T-helper 1 cell (primary cell): ENCODE data around the gene CDKN1A.
"Not testable (repeated sequence)": the region's sequence is repeated elsewhere in the genome, so short reads cannot be mapped to it uniquely, and the experiment has no call there.

Experiments used
- DNase-seq, 5 donors: peaks; one replicate each; pipeline ENCODE4 v3.0.0-alpha.2; 2012 to 2020

Gene CDKN1A

DNA sequence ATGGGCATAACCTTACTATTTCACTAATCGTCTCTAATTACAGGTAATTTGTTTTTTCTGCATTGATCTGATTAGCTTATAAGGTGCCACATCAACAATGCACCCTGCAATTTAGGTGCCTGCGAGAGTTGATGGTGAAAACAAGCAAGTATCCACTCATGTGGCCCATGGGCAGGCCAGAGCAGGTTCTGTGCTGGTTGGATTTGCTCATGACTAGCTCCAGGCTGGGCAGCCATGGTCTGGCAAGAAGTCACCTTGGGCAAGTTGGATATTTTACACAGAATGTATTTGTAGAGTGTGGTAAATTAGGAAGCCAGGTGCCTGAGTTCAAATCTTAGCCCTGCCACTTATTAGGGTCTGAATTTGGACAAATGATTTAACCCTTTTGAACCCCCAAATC is 44.4 kb downstream of the CDKN1A start:
- DNase-seq: no peak

DNA sequence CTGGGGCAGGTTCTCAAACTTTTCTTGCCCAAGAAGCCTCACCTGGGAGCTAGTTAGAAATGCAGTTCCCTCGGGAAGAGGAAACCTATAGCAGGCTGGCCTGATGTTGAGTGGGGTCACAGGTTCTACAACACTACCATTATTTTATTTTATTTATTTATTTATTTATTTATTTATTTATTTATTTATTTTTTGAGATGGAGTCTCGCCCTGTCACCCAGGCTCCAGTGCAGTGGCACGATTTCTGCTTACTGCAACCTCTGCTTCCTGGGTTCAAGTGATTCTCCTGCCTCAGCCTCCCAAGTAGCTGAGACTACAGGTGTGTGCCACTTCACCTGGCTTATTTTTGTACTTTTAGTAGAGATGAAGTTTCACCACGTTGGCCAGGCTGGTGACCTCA is 45.5 kb downstream of the CDKN1A start:
- not testable (repeated sequence) for DNase-seq

GRCh38 chr6:36724514-36725390 is 46.2 kb downstream of the CDKN1A start:
- DNase-seq: peak in 2 of 5 donors; percentile 23 to 42

- no peak for DNase-seq
Observed at GRCh38 chr6:36725581-36725980, 47.1 kb downstream of the CDKN1A start.

GRCh38 chr6:36727505-36728021 is 49.0 kb downstream of the CDKN1A start:
- DNase-seq: no peak

DNA sequence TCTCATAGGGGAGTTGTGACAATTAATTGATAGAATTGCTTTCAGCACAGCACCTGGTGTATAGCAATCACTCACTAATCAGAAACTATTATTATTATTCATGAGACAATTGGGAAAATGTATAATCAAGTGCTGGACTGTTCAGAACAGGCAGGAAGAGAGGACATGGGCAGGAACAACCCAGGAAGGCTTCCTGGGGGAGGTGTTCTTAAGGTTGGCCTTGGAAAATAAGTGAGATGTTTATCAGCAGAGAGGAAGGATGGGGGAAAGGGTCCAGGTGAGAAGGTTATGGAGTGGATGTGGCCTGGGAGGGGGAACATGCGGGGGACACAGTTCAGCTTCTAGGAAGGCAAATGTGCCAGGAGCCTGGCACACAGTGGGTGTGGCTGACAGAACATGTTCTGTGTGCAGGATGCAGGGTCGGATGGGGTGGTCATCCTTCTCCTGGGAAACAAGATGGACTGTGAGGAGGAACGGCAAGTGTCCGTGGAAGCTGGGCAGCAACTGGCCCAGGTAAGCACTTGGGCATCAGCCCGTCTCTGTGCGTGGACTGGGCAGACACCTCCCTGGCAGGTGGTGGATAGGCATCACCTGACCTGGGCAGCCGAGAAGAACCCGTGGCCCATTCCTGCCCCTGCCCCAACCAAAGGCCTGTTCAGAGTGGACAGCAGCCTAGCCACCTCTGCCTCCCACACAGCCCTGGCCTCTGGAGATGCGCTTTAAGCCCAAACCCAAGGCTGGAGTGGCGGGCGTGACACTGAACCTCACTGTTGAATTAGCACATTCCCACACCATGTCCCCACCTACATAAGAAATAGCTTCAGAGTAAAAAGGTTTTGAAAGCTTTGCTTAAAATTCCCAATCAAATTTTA is 50.0 kb downstream of the CDKN1A start:
- DNase-seq: no peak

- no peak for DNase-seq
Observed at GRCh38 chr6:36729161-36729524, 50.6 kb downstream of the CDKN1A start.

DNA sequence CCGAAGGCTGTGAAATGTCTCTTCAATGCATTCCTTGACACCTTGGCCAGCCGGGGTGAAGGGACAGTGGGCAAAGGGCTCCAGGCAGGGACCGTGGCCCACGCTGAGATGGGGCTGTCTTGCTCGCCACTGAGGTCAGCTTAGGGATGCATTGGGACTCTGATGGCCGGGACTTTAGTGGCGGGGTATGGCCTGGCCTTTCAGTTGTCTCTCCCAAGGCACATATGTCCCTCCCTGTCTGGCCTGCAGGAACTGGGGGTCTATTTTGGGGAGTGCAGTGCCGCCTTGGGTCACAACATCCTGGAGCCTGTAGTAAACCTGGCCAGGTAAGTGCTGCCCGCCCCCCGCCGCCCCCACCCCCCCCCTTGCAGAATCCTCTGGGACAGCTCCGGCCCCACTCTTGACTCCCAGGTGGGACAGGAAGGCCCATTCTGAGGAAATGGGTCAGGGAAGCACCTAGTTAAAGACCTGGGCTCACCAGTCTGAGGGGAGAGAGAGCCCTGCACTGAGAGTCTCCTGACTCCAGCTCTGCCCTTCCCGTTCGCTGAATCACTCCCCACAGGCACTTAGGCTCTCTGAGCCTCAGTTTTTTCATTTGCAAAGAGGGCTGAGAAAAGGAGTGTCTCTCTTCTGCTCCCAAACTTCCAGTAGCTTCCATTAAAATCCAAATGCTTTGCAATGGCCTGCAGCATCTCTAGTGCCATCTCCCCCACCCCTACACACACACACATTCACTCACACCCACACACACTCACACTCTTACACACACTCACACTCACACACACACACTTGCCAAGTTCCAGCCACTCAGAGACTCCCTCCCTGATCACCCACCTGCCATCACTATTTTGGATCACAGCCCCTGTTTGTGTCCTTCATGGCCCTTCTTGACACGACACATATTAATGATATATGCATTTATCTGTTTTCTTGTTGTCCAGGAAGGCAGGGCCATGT is 52.2 kb downstream of the CDKN1A start:
- no peak for DNase-seq

DNA sequence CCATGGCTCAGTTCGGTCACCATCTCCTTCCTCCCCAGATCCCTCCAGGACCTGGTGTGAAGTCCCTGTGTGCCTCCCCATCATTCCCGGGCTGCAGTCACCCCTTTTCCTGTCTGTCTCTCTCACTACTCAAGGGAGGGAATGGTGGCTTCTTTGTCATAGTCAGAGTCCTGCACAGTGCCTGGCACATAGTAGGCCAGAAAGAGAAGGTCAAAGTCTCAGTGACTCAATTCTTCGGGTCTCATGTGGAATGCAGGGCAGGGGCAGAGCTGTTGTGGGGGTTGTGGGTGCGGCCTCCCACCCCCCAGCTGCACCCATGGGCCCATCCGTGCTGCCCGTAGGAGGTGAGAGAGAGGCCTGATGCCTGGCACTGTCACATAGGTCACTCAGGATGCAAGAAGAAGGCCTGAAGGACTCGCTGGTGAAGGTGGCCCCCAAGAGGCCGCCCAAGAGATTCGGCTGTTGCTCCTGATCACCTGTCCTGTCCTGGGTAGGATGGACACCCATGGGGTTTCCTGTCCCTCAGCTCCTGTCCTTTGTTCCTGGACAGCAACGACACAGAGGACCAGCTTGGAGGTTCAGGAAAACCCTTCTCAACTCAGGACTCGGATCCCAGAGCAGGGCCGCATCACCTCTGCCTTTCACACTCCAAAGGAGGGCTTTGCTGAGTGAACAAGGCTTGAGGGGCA is 53.3 kb downstream of the CDKN1A start:
- no peak for DNase-seq

GRCh38 chr6:36733300-36733699 is 54.8 kb downstream of the CDKN1A start:
- DNase-seq: no peak

- no peak for DNase-seq
Observed at GRCh38 chr6:36734486-36735060, 56.1 kb downstream of the CDKN1A start.

GRCh38 chr6:36735110-36736071 is 56.9 kb downstream of the CDKN1A start:
- DNase-seq: peak in 1 of 5 donors; percentile 76
